GM20000 (cell line): ENCODE data around the gene RARS1.

Experiments
- DNase-seq: peaks from one replicate; pipeline ENCODE4 v3.0.0; 2012; ENCODE audit warnings: low spot score
- CTCF ChIP-seq: IDR thresholded peaks from 2 replicates; pipeline ENCODE4 v1.5.1; 2012; ENCODE audit warnings: mild to moderate bottlenecking, control low read depth; ENCODE audit errors: extremely low read depth, missing control alignments

Gene RARS1

GRCh38 chr5:168451565-168451964, 34.7 kb upstream of the RARS1 start:
- TF ChIP-seq CTCF = no peak
- DNase-seq = no peak

GRCh38 chr5:168455201-168455600, 31.1 kb upstream of the RARS1 start:
- TF ChIP-seq CTCF = no peak
- no peak for DNase-seq

- no peak for TF ChIP-seq CTCF
- no peak for DNase-seq
These were observed 28.7 kb upstream of the RARS1 start for GRCh38 chr5:168457542-168457941.

GRCh38 chr5:168460606-168461005, 25.7 kb upstream of the RARS1 start:
- no peak for TF ChIP-seq CTCF
- no peak for DNase-seq

- no peak for TF ChIP-seq CTCF
- DNase-seq = no peak
These were observed 23.2 kb upstream of the RARS1 start for GRCh38 chr5:168463081-168463480.

GRCh38 chr5:168464214-168464613, 22.1 kb upstream of the RARS1 start:
- DNase-seq = no peak
- no peak for TF ChIP-seq CTCF

- no peak for TF ChIP-seq CTCF
- DNase-seq = no peak
These were observed 21.6 kb upstream of the RARS1 start for GRCh38 chr5:168464641-168465040.
